Calu3 (cell line): ENCODE measurements around the gene PI4KA. TPM values are rescaled to one million over a fixed set of nuclear protein-coding genes. Genes with fewer than 3 reads are reported as not detected.
"Not testable (repeated sequence)": the region's sequence is repeated elsewhere in the genome, so short reads cannot be mapped to it uniquely, and the experiment has no call there.

Experiments used
- BruUV-seq: library from RNA; stranded (reverse); fragments of 400-500 nt; replicated peaks from 2 replicates; lab custom pipeline; 2021; lab: Mats Ljungman, UMichigan
- CTCF ChIA-PET: fragments of 300-600 bp; sonication (Branson Sonifier 250); formaldehyde crosslinking; loops from one replicate; lab custom pipeline; 2022; ENCODE audit warnings: antibody characterized with exemption; lab: Charles Lee
- DNase-seq: peaks from one replicate; pipeline ENCODE4 v3.0.0; 2022
- H3K27ac Mint-ChIP-seq: one replicate; pipeline ENCODE4 v1.8.0; 2022; ENCODE audit warnings: mixed read lengths; ENCODE audit not compliant: unreplicated experiment
- H3K27me3 Mint-ChIP-seq: one replicate; pipeline ENCODE4 v1.8.0; 2022; ENCODE audit warnings: mixed read lengths; ENCODE audit not compliant: unreplicated experiment
- H3K36me3 Mint-ChIP-seq: one replicate; pipeline ENCODE4 v1.8.0; 2022; ENCODE audit warnings: mild to moderate bottlenecking, moderate library complexity, mixed read lengths; ENCODE audit not compliant: insufficient read depth, unreplicated experiment
- H3K4me1 Mint-ChIP-seq: one replicate; pipeline ENCODE4 v1.8.0; 2022; ENCODE audit warnings: mild to moderate bottlenecking, low read depth, mixed read lengths; ENCODE audit not compliant: unreplicated experiment
- H3K4me3 Mint-ChIP-seq: one replicate; pipeline ENCODE4 v1.8.0; 2022; ENCODE audit warnings: mild to moderate bottlenecking, low read depth, moderate library complexity, mixed read lengths; ENCODE audit not compliant: unreplicated experiment
- H3K9me3 Mint-ChIP-seq: one replicate; pipeline ENCODE4 v1.8.0; 2022; ENCODE audit warnings: low read depth, mixed read lengths; ENCODE audit not compliant: unreplicated experiment
- intact Hi-C: fragments of 100-400 bp; cut with micrococcal nuclease; formaldehyde crosslinking; loops from one replicate; pipeline ENCODE4 v1.10.0; 2022; ENCODE audit not compliant: unreplicated experiment
- total RNA-seq: library from RNA; stranded (reverse); gene quantifications from 2 replicates; pipeline ENCODE4 v1.2.3, GENCODE V29; 2022
- TF ChIP-seq, protein P1 (sequence below): fragments of 200-600 bp; IDR thresholded peaks from one replicate; pipeline ENCODE4 v1.8.0; 2022; ENCODE audit warnings: antibody characterized with exemption; ENCODE audit not compliant: unreplicated experiment

PI4KA gene
- total RNA-seq, 1 experiment from 2014 or later = 77.9 TPM

DNA sequence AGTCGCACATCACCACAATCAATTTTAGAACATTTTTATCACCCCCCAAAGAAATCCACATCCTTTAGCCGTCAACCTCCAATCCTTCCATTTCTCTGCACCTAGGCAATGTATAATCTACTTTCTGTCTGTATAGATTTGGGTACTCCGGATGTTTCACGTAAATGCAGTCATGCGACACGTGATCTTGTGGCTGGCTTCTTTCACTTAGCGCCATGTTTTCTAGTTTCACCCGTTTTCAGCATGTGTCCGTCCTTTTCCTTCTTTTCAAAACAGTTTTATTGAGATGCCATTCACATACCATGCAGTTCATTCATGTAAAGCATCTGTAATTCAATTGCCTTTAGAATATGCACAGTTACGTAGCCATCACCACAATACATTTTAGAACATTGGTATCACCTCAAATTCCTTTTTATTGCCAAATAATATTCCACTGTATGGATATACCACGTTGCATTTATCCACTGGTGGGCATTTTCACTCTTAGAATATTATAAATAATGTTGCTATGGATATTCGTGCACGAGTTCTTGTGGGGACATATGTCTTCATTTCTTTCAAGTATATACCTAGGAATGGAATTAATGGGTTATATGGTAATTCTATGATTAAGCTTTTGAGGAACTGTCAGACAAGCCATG, 179.7 kb downstream of the PI4KA start:
- BruUV-seq, CTCF ChIA-PET, H3K36me3 Mint-ChIP-seq, H3K4me3 Mint-ChIP-seq, H3K4me1 Mint-ChIP-seq, DNase-seq, H3K27ac Mint-ChIP-seq, intact Hi-C loops, H3K9me3 Mint-ChIP-seq: not testable (repeated sequence)
- peaks cover 49% of the 10 kb centered on the region for H3K27me3 Mint-ChIP-seq

DNA sequence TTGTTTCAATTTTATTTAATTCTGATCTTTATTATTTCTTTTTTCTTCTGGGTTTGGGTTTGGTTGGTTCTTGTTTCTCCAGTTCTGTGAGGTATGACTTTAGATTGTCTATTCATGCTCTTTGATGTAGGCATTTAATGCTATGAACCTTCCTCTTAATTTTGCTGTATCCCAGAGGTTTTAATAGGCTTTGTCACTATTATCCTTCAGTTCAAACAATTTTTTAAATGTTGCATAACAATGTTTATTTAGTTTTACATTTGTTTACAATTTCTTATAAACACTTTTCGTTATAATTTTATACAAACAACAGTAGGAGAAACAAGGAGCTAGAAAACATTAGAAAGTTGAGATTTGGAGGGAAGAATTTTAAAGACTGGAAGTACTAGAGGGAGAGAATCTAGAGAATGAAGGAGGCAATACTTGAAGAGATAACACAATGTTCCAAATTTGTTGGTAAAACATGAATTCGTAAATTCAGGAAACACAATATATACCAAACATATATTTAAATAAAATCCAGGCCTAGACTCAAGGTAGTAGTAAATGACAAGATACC, 180.8 kb downstream of the PI4KA start:
- no peak for DNase-seq
- Mint-ChIP-seq H3K36me3 (no peaks in the 10 kb centered on the region), H3K4me1 (no peaks in the 10 kb centered on the region), H3K27ac (no peak overlapping the region), H3K9me3 (peaks cover 3% of the 10 kb centered on the region), H3K27me3 (peaks cover 60% of the 10 kb centered on the region), H3K4me3 (no peak overlapping the region)
- CTCF ChIA-PET = no interaction called here
- no TSS peak for BruUV-seq
- intact Hi-C loops = no loop called here
- TF ChIP-seq, protein P1, sequence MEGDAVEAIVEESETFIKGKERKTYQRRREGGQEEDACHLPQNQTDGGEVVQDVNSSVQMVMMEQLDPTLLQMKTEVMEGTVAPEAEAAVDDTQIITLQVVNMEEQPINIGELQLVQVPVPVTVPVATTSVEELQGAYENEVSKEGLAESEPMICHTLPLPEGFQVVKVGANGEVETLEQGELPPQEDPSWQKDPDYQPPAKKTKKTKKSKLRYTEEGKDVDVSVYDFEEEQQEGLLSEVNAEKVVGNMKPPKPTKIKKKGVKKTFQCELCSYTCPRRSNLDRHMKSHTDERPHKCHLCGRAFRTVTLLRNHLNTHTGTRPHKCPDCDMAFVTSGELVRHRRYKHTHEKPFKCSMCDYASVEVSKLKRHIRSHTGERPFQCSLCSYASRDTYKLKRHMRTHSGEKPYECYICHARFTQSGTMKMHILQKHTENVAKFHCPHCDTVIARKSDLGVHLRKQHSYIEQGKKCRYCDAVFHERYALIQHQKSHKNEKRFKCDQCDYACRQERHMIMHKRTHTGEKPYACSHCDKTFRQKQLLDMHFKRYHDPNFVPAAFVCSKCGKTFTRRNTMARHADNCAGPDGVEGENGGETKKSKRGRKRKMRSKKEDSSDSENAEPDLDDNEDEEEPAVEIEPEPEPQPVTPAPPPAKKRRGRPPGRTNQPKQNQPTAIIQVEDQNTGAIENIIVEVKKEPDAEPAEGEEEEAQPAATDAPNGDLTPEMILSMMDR = no peak

DNA sequence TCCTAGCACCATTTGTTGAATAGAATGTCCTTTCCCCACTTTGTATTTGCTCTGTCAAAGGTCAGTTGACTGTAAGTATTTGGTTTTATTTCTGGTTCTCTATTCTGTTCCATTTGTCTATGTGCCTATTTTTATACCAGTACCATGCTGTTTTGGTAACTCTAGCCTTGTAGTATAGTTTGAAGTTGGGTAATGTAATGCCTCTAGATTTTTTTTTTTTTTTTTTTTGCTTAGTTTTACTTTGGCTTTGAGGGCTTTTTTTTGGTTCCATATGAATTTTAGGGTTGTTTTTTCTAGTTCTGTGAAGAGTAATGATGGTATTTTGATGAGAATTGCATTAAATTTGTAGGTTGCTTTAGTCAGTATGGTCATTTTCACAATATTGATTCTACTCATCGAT, 183.0 kb downstream of the PI4KA start:
- H3K27me3 Mint-ChIP-seq = peaks cover 60% of the 10 kb centered on the region
- H3K36me3 Mint-ChIP-seq, intact Hi-C loops, H3K4me1 Mint-ChIP-seq, H3K9me3 Mint-ChIP-seq, H3K4me3 Mint-ChIP-seq, H3K27ac Mint-ChIP-seq, CTCF ChIA-PET, BruUV-seq, DNase-seq: not testable (repeated sequence)

DNA sequence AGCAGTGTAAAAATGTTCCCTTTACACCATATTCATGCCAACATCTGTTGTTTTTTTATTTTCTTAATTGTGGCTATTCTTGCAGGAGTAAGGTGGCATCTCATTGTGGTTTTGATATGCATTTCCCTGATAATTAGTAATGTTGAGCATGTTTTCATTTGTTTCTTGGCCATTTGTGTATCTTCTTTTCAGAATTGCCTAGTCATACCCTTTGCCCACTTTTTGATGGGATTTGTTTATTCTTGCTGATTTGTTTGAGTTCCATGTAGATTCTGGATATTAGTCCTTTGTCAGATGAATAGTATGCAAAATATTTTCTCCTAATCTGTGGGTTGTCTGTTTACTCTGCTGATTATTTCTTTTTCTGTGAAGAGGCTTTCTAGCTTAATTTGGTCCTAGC, 183.6 kb downstream of the PI4KA start:
- Mint-ChIP-seq H3K4me3 (no peak overlapping the region), H3K27me3 (peaks cover 60% of the 10 kb centered on the region), H3K36me3 (no peaks in the 10 kb centered on the region), H3K9me3 (peaks cover 3% of the 10 kb centered on the region), H3K4me1 (no peaks in the 10 kb centered on the region), H3K27ac (no peak overlapping the region)
- no peak for DNase-seq
- TF ChIP-seq, protein P1 = no peak
- CTCF ChIA-PET = no interaction called here
- BruUV-seq = no TSS peak
- intact Hi-C loops = no loop called here

DNA sequence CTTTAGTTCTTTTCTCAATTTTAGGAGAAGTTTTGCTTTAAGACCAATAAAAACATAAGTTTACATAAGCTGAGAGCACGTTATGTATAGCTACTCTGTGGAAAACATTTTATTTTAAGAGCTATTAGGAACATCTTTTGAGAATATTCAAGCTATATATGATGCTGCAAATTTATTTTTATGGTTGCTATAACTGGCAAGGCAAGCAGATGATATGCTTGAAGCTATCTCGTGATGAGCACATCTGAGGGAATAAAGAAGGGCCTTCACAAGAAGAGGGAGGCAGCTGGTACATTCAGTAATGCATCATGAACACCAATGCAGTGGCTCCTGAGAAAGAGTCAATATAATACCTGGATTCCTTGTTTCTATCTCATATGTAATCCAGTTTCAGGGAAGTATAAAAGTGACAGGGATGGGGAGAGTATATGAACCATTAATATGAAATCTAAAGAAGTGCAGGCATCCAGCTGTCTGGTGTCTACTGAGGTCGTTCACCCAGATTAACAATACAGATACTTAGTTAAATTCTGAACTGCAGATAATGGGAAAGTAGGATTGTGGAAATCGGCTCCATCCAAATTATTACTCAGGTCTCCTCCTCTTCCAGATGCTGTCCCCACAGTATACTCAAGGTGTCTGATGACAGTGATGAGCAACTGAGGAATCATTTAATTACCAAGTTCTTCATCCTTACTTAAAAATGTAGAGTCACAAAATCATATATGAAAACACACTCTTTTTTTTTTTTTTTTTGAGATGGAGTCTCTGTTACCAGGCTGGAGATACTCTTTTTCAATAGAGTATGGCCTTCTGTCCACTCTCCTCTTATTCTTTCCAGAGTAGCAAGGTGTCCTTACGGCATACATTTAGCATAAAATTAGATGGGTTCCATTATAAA, 185.1 kb downstream of the PI4KA start:
- CTCF ChIA-PET = no interaction called here
- Mint-ChIP-seq H3K9me3 (no peaks in the 10 kb centered on the region), H3K27ac (no peak overlapping the region)

More for the DNA sequence above, 185.1 kb downstream of the PI4KA start:
- TF ChIP-seq, protein P1 = no peak
- Mint-ChIP-seq H3K4me1 (no peaks in the 10 kb centered on the region), H3K4me3 (no peak overlapping the region), H3K27me3 (peaks cover 56% of the 10 kb centered on the region), H3K36me3 (no peaks in the 10 kb centered on the region)
- no peak for DNase-seq
- intact Hi-C loops = no loop called here
- BruUV-seq = no TSS peak
